Epithelial cell of proximal tubule (primary cell): ENCODE measurements around the gene EMP1. TPM values are rescaled to one million over a fixed set of nuclear protein-coding genes. Genes with fewer than 3 reads are reported as not detected.

Experiments used
- DNase-seq: peaks from one replicate; pipeline ENCODE4 v3.0.0-alpha.2; 2011; ENCODE audit warnings: low read depth
- H3K4me3 ChIP-seq: 2 replicates; pipeline ENCODE4 v1.5.1; 2011; ENCODE audit warnings: low read depth, mild to moderate bottlenecking, low read length
- total RNA-seq: library from RNA; depleted of rRNA; stranded (reverse); fragments of >200 nt; gene quantifications from 2 replicates; pipeline ENCODE4 v1.2.3, GENCODE V29; 2015
- TF ChIP-seq, protein P1 (sequence below): conservative IDR thresholded peaks from 2 replicates; pipeline ENCODE4 v1.5.1; 2012; ENCODE audit warnings: low read depth, mild to moderate bottlenecking, low read length

EMP1 gene
- total RNA-seq, 1 donor from 2014 or later = 166 TPM

DNA sequence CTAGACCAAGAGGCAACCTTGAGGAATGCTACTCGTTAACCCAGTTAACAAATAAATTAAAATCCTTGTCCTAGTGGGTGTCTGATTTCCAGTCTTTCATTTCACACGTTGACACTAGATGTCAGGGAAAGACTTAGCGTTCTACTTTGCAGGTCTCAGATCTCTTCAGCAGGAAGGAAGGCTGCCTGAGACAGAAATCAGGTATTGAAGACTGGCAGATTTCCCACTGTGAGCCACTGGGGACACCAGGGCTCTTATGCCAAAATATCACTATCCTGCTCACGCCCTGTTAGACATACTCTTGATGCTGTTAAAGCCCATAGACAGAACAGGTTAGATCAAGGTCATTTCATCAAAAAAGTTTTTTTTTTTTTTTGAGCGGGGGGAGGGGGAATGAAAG lies 33.0 kb downstream of the EMP1 start:
- H3K4me3 ChIP-seq = no peak overlapping the region
- DNase-seq = no peak
- TF ChIP-seq, protein P1, sequence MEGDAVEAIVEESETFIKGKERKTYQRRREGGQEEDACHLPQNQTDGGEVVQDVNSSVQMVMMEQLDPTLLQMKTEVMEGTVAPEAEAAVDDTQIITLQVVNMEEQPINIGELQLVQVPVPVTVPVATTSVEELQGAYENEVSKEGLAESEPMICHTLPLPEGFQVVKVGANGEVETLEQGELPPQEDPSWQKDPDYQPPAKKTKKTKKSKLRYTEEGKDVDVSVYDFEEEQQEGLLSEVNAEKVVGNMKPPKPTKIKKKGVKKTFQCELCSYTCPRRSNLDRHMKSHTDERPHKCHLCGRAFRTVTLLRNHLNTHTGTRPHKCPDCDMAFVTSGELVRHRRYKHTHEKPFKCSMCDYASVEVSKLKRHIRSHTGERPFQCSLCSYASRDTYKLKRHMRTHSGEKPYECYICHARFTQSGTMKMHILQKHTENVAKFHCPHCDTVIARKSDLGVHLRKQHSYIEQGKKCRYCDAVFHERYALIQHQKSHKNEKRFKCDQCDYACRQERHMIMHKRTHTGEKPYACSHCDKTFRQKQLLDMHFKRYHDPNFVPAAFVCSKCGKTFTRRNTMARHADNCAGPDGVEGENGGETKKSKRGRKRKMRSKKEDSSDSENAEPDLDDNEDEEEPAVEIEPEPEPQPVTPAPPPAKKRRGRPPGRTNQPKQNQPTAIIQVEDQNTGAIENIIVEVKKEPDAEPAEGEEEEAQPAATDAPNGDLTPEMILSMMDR = peak; percentile 5

DNA sequence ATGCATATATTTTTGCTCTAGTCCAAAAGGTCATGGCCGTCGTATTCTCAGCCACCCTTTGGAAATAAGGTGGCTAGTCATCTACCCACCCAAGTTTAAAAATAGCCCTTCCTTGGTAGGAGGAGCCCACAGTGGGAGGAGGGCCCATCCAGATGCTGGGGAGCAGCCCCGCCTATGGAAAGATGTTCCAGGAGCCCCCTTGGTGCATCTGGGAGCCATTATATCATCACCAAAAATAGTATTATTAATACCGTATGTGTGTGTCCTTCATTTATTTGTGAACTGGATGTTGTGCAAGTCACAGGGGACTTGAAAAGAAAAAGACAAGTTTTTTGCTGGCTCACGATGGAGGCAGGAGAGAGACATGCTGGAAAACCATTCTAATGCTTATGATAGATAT lies 34.0 kb downstream of the EMP1 start:
- TF ChIP-seq, protein P1 = no peak
- H3K4me3 ChIP-seq = no peak overlapping the region
- no peak for DNase-seq

DNA sequence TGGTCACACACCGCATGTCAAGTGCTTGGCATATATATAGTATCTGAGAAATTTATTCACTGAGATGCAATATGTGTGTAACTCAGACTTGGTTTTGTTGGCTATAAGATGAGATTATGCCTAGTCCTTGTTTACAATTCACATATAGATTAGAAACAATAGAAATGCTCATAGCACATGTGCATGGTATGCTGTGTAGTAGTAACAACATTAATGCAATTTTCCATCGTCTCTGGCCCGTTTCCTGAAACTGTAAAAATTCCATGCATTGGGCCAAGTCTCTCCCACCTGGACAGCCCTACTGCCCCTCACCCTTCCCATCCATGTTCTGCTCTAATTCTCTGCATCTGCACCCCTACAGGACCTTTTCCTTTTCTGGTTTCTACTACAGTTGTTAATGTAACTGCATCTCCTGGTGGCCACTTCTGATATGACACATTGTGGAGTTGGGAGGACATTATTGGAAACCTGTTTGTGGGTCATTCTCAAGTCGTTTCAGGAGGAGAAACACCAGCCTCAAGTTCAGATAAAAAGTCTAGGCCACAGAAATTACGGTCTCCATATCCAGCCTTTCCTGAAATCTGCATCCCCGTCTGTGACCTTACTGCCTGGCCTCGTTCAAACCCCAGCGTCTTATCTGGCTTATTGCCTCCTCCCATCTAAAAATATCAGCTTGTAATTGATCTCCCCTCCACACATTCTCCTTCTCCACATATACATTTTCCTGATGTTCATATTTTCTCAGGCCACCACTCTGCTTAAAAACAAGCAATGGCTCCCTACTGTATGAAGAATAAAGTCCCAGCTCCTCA lies 37.5 kb downstream of the EMP1 start:
- no peak for DNase-seq
- H3K4me3 ChIP-seq = no peak overlapping the region
- TF ChIP-seq, protein P1 = peak; percentile 95

DNA sequence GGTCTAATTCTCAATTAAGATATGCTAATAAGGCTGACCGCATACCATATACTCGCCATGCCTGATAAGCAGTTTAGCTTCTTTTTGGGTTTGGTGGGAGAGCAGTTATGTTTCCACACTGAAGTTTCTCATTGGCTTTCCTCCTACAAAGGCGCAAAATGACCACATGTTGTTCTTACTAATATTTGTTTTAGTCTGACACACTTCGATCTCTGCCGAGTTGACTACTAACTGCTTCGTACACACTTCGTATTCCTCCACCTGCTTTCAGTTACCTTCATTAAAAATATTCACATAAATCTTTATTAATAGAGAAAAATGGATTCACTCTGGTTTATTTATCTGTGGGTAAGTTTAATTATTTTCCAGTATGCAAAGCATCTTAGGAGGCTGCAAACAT lies 41.7 kb downstream of the EMP1 start:
- no peak for DNase-seq
- H3K4me3 ChIP-seq = no peak overlapping the region
- TF ChIP-seq, protein P1 = no peak

DNA sequence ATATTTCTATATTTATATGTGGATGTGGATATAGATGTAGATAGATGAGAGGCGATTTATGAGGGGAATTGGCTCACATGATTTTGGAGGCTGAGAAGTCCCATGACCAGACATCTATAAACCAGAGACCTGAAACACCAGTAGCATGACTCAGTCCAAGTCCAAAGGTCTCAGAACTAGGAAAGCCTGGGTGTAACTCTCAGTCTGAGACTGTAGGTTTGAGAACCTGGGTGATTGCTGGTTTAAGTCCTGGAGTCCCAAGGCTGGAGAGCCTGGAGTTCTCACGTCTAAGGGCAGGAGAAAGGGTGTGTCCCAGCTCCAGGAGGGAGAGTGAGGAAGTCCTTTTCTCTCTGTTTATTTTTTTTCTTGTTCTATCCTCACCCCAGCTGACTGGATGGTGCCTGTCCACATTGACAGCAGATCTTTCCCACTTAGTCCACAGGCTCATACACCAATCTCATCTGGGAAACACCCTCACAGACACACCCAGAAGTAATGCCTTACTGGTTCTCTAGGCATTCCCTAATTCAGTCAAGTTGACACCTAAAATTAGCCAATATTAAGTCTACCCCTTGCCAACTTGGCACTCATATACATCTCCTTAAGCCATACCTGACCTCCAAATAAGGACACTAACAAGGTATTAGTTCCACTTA lies 45.4 kb downstream of the EMP1 start:
- DNase-seq = peak; percentile 61
- no peak overlapping the region for H3K4me3 ChIP-seq
- TF ChIP-seq, protein P1 = no peak

DNA sequence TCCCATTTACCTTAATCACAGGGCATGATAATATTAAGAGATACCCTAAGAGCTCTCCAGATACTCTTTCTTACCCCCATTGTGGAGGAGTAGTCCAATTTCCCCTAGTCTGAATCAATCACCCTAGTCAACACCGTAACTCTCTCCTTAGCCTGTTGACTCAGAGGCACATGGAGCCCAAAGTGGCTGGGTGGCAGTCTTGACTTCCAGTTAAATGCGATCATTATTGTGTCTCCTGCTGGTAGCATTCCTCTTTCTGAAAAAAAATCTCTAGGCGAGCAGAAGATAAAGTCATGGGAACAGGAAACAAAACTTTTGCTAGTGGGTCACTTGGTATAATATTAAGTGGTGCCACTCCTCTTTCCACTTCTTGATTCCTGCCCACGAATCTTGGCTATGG lies 46.4 kb downstream of the EMP1 start:
- DNase-seq = no peak
- TF ChIP-seq, protein P1 = no peak
- no peak overlapping the region for H3K4me3 ChIP-seq
